Adrenal gland (tissue), 5 donors: Measurements from ENCODE around the gene GGT5.

Source experiments
- POLR2A ChIP-seq, 2 donors: fragments of 450-650 bp; IDR thresholded peaks; one replicate each; pipeline ENCODE4 v1.6.1; 2017; ENCODE audit warnings: antibody characterized with exemption in 2 of 2, mild to moderate bottlenecking in 2 of 2, moderate library complexity in 1 of 2
- TF ChIP-seq, protein P1 (sequence below), 6 experiments: fragments of 450-650 bp in 4 of 6; fragments of 200-600 bp in 2 of 6; sonication (generic) in 1 of 6; IDR thresholded peaks; 1 replicate in 5 of 6; 2 replicates in 1 of 6; pipeline versions ENCODE4 v1.5.1 to v1.8.0; 2016 to 2021; ENCODE audit warnings: antibody characterized with exemption in 6 of 6, mild to moderate bottlenecking in 2 of 6, moderate library complexity in 1 of 6
- donor health status: DM: no; HTN: no; CAD: no.

DNA sequence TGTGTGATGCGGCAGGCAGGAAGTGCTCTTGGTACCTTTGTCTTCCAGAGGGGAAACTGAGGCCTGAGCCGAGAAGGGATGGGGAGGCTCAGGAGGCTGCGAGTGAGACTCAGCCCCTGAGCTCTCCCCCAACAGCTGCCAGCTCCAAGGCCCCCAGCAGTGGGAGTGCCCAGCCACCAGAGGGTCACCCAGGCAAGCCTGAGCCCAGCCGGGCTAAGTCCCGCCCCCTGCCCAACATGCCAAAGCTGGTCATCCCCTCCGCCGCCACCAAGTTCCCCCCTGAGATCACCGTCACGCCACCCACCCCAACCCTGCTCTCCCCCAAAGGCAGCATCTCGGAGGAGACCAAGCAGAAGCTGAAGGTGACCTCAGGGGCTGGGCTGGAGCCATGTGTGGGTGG is 67.4 kb downstream of the GGT5 start:
- TF ChIP-seq, protein P1, sequence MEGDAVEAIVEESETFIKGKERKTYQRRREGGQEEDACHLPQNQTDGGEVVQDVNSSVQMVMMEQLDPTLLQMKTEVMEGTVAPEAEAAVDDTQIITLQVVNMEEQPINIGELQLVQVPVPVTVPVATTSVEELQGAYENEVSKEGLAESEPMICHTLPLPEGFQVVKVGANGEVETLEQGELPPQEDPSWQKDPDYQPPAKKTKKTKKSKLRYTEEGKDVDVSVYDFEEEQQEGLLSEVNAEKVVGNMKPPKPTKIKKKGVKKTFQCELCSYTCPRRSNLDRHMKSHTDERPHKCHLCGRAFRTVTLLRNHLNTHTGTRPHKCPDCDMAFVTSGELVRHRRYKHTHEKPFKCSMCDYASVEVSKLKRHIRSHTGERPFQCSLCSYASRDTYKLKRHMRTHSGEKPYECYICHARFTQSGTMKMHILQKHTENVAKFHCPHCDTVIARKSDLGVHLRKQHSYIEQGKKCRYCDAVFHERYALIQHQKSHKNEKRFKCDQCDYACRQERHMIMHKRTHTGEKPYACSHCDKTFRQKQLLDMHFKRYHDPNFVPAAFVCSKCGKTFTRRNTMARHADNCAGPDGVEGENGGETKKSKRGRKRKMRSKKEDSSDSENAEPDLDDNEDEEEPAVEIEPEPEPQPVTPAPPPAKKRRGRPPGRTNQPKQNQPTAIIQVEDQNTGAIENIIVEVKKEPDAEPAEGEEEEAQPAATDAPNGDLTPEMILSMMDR (IDR thresholded peaks at IDR 0.05), result no peak
- no peak for TF ChIP-seq POLR2A (IDR thresholded peaks at IDR 0.05)
